Nephron (organoid): ENCODE measurements around the gene PJA2.

Experiments used
- H3K27ac Mint-ChIP-seq, 3 experiments: 2 replicates each; pipeline ENCODE4 v1.8.0; 2020; ENCODE audit warnings: mixed read lengths in 3 of 3, mild to moderate bottlenecking in 2 of 3, moderate library complexity in 1 of 3
- H3K27me3 Mint-ChIP-seq: 2 replicates; pipeline ENCODE4 v1.8.0; 2021; ENCODE audit warnings: low read depth, mild to moderate bottlenecking, moderate library complexity, mixed read lengths
- H3K36me3 Mint-ChIP-seq: 2 replicates; pipeline ENCODE4 v1.8.0; 2020; ENCODE audit warnings: low read depth, mixed read lengths
- H3K4me1 Mint-ChIP-seq: 2 replicates; pipeline ENCODE4 v1.8.0; 2020; ENCODE audit warnings: mixed read lengths
- H3K4me3 Mint-ChIP-seq, 3 experiments: 2 replicates each; pipeline ENCODE4 v1.8.0; 2020; ENCODE audit warnings: mild to moderate bottlenecking in 3 of 3, mixed read lengths in 3 of 3, moderate library complexity in 2 of 3
- H3K9me3 Mint-ChIP-seq: 2 replicates; pipeline ENCODE4 v1.8.0; 2020; ENCODE audit warnings: mixed read lengths
- CTCF ChIP-seq, 3 experiments: fragments of 200-600 bp; sonication (generic); IDR thresholded peaks; one replicate each; pipeline ENCODE4 v1.5.0; 2021; ENCODE audit warnings: antibody characterized with exemption in 3 of 3; ENCODE audit not compliant: unreplicated experiment in 3 of 3

The PJA2 gene

GRCh38 chr5:109390188-109390587 is 19.6 kb downstream of the PJA2 start:
- H3K4me3 Mint-ChIP-seq, result no peak overlapping the region
- H3K9me3 Mint-ChIP-seq, result peaks cover 20% of the 10 kb centered on the region
- no peaks in the 10 kb centered on the region for H3K4me1 Mint-ChIP-seq
- H3K36me3 Mint-ChIP-seq, result peaks cover 55% of the 10 kb centered on the region
- no peak for TF ChIP-seq CTCF (IDR thresholded peaks at IDR 0.05; ENCODE audit: unreplicated experiment in 3 of 3)
- no peak overlapping the region for H3K27ac Mint-ChIP-seq
- H3K27me3 Mint-ChIP-seq, result no peaks in the 10 kb centered on the region

GRCh38 chr5:109388407-109388806 is 21.4 kb downstream of the PJA2 start:
- no peak overlapping the region for H3K4me3 Mint-ChIP-seq
- no peak overlapping the region for H3K27ac Mint-ChIP-seq
- peaks cover 54% of the 10 kb centered on the region for H3K36me3 Mint-ChIP-seq
- no peak for TF ChIP-seq CTCF (IDR thresholded peaks at IDR 0.05; ENCODE audit: unreplicated experiment in 3 of 3)
- H3K27me3 Mint-ChIP-seq, result no peaks in the 10 kb centered on the region
- no peaks in the 10 kb centered on the region for H3K4me1 Mint-ChIP-seq
- peaks cover 20% of the 10 kb centered on the region for H3K9me3 Mint-ChIP-seq

- H3K4me3 Mint-ChIP-seq, result no peak overlapping the region
Observed at GRCh38 chr5:109387408-109387974, 22.3 kb downstream of the PJA2 start.

GRCh38 chr5:109378095-109378494 is 31.7 kb downstream of the PJA2 start:
- H3K27me3 Mint-ChIP-seq, result no peaks in the 10 kb centered on the region
- no peak for TF ChIP-seq CTCF (IDR thresholded peaks at IDR 0.05; ENCODE audit: unreplicated experiment in 3 of 3)
- H3K4me1 Mint-ChIP-seq, result peaks cover 13% of the 10 kb centered on the region
- no peaks in the 10 kb centered on the region for H3K9me3 Mint-ChIP-seq
- no peak overlapping the region for H3K27ac Mint-ChIP-seq
- no peak overlapping the region for H3K4me3 Mint-ChIP-seq
- H3K36me3 Mint-ChIP-seq, result peaks cover 63% of the 10 kb centered on the region

More at GRCh38 chr5:109387408-109387974, 22.3 kb downstream of the PJA2 start:
- H3K4me1 Mint-ChIP-seq, result no peaks in the 10 kb centered on the region
- H3K9me3 Mint-ChIP-seq, result peaks cover 14% of the 10 kb centered on the region
- H3K27me3 Mint-ChIP-seq, result no peaks in the 10 kb centered on the region
- TF ChIP-seq CTCF (IDR thresholded peaks at IDR 0.05; ENCODE audit: unreplicated experiment in 3 of 3), result no peak
- H3K27ac Mint-ChIP-seq, result no peak overlapping the region
- peaks cover 48% of the 10 kb centered on the region for H3K36me3 Mint-ChIP-seq

GRCh38 chr5:109374625-109375024 is 35.1 kb downstream of the PJA2 start:
- Mint-ChIP-seq H3K4me1 (peaks cover 16% of the 10 kb centered on the region), H3K4me3 (no peak overlapping the region), H3K27me3 (no peaks in the 10 kb centered on the region), H3K36me3 (peaks cover 60% of the 10 kb centered on the region), H3K9me3 (no peaks in the 10 kb centered on the region), H3K27ac (peak overlapping the region; percentile 49 to 55 (median 52))
- no peak for TF ChIP-seq CTCF (IDR thresholded peaks at IDR 0.05; ENCODE audit: unreplicated experiment in 3 of 3)

- H3K4me1 Mint-ChIP-seq, result peaks cover 16% of the 10 kb centered on the region
- no peak for TF ChIP-seq CTCF (IDR thresholded peaks at IDR 0.05; ENCODE audit: unreplicated experiment in 3 of 3)
- H3K27me3 Mint-ChIP-seq, result no peaks in the 10 kb centered on the region
- H3K4me3 Mint-ChIP-seq, result no peak overlapping the region
- H3K36me3 Mint-ChIP-seq, result peaks cover 60% of the 10 kb centered on the region
- peak overlapping the region; percentile 49 to 54 (median 52) for H3K27ac Mint-ChIP-seq
- peaks cover 2% of the 10 kb centered on the region for H3K9me3 Mint-ChIP-seq
Observed at GRCh38 chr5:109373932-109374331, 35.8 kb downstream of the PJA2 start.
